ENCODE results near the gene ZNRF1.

DNA sequence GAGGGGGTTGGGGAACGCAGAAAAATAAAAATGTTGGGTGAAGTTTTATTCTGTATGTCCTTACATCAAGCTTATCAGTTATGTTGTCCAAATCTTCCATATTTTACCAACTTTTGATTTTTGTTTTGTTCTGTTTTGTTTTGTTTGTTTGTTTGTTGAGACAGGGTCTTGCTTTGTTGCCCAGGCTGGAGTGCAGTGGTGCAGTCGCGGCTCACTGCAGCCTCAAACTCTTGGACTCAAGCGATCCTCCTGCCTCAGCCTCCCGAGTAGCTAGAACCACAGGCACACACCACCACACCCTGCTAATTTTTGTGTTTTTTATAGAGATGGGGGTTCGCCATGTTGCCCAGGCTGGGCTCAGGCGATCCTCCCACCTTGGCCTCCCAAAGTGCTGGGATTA lies 20.8 kb downstream of the ZNRF1 start:
- TF ChIP-seq YY1 (IDR thresholded peaks at IDR 0.05; ENCODE audit: low read depth, low read length) (no peak), RCOR1 (conservative IDR thresholded peaks at IDR 0.05; ENCODE audit: low read depth, low read length) (no peak), TCF7 (IDR thresholded peaks at IDR 0.05; ENCODE audit: borderline replicate concordance) (no peak), TARDBP (IDR thresholded peaks at IDR 0.05; ENCODE audit: borderline replicate concordance) (no peak), HDAC2 (IDR thresholded peaks at IDR 0.05) (no peak), JUNB (IDR thresholded peaks at IDR 0.05) (no peak), CHD4 (IDR thresholded peaks at IDR 0.05) (no peak), SMC3 (IDR thresholded peaks at IDR 0.05; ENCODE audit: borderline replicate concordance, low read length) (no peak), ZNF274 (IDR thresholded peaks at IDR 0.05; ENCODE audit: insufficient read depth, insufficient read length) (no peak)
- TF ChIP-seq, protein P1, sequence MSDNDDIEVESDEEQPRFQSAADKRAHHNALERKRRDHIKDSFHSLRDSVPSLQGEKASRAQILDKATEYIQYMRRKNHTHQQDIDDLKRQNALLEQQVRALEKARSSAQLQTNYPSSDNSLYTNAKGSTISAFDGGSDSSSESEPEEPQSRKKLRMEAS (IDR thresholded peaks at IDR 0.05; ENCODE audit: low read depth, low read length), result no peak
- TF ChIP-seq, protein P2, sequence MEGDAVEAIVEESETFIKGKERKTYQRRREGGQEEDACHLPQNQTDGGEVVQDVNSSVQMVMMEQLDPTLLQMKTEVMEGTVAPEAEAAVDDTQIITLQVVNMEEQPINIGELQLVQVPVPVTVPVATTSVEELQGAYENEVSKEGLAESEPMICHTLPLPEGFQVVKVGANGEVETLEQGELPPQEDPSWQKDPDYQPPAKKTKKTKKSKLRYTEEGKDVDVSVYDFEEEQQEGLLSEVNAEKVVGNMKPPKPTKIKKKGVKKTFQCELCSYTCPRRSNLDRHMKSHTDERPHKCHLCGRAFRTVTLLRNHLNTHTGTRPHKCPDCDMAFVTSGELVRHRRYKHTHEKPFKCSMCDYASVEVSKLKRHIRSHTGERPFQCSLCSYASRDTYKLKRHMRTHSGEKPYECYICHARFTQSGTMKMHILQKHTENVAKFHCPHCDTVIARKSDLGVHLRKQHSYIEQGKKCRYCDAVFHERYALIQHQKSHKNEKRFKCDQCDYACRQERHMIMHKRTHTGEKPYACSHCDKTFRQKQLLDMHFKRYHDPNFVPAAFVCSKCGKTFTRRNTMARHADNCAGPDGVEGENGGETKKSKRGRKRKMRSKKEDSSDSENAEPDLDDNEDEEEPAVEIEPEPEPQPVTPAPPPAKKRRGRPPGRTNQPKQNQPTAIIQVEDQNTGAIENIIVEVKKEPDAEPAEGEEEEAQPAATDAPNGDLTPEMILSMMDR (IDR thresholded peaks at IDR 0.05 in 2 of 3, conservative IDR thresholded peaks at IDR 0.05 in 1 of 3; ENCODE audit: control insufficient read depth in 2 of 3, extremely low read depth in 1 of 3, insufficient read depth in 1 of 3, low read depth in 3 of 3, low read length in 3 of 3), result no peak
- TF ChIP-seq, protein P3, sequence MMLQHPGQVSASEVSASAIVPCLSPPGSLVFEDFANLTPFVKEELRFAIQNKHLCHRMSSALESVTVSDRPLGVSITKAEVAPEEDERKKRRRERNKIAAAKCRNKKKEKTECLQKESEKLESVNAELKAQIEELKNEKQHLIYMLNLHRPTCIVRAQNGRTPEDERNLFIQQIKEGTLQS (IDR thresholded peaks at IDR 0.05; ENCODE audit: borderline replicate concordance, extremely low read depth, low read depth, low read length), result no peak

Measured in GM12878 (cell line).